ENCODE data around the gene TNIP2.

- TF ChIP-seq POLR2AphosphoS5 (IDR thresholded peaks at IDR 0.05; ENCODE audit: low read depth, low read length) (no peak), POLR2A (IDR thresholded peaks at IDR 0.05; ENCODE audit: low read depth, low read length) (no peak)
Observed at GRCh38 chr4:2742081-2742822, 13.9 kb downstream of the TNIP2 start.

All from GM12892 (cell line).